Type B pancreatic cell (in vitro differentiated cells): ENCODE results near the gene ST6GALNAC3. TPM values are rescaled to one million over a fixed set of nuclear protein-coding genes. Genes with fewer than 3 reads are reported as not detected.

Source experiments
- DNase-seq: peaks from one replicate; pipeline ENCODE4 v3.0.0; 2021; ENCODE audit warnings: mixed read lengths; ENCODE audit not compliant: unreplicated experiment; ENCODE audit errors: extremely low spot score
- H3K27ac Mint-ChIP-seq: 2 replicates; pipeline ENCODE4 v1.8.0; 2021; ENCODE audit warnings: mild to moderate bottlenecking, mixed read lengths
- H3K27me3 Mint-ChIP-seq: 2 replicates; pipeline ENCODE4 v1.8.0; 2021; ENCODE audit warnings: mixed read lengths
- H3K36me3 Mint-ChIP-seq: 2 replicates; pipeline ENCODE4 v1.8.0; 2021; ENCODE audit warnings: mixed read lengths
- H3K4me1 Mint-ChIP-seq: one replicate; pipeline ENCODE4 v1.8.0; 2021; ENCODE audit warnings: mixed read lengths; ENCODE audit not compliant: unreplicated experiment
- H3K4me3 Mint-ChIP-seq: 2 replicates; pipeline ENCODE4 v1.8.0; 2021; ENCODE audit warnings: mild to moderate bottlenecking, mixed read lengths
- H3K9me3 Mint-ChIP-seq: 2 replicates; pipeline ENCODE4 v1.8.0; 2021; ENCODE audit warnings: mixed read lengths
- total RNA-seq: library from RNA; stranded (reverse); gene quantifications from 2 replicates; pipeline ENCODE4 v1.2.1, GENCODE V29; 2021; ENCODE audit warnings: low replicate concordance
- TF ChIP-seq, protein P1 (sequence below): fragments of 200-600 bp; sonication (generic); conservative IDR thresholded peaks from 2 replicates; pipeline ENCODE4 v1.5.0; 2021; ENCODE audit warnings: antibody characterized with exemption, mild to moderate bottlenecking

Gene ST6GALNAC3
- total RNA-seq, 1 donor from 2014 or later = 24.7 TPM

DNA sequence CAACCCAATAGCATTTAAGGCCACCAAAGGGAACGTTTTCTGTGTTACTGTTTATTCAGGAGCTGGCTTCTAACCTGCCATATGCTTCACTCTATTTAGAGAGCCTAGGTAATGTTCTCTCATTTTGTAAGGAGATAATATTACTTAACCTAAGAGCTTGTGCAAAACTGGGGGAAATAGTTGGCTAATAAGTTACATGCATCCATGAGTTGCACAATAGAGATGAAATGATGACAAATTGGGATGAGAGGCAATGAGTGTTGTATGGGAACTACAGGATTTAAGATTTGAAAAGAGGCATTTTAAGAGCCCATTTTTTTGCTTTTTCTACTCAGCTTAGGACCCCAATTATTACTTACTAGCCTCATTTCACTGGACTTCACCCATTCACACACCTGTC lies 151.0 kb downstream of the ST6GALNAC3 start:
- DNase-seq = no peak
- H3K36me3 Mint-ChIP-seq = no peaks in the 10 kb centered on the region
- no peak overlapping the region for H3K4me3 Mint-ChIP-seq
- TF ChIP-seq, protein P1, sequence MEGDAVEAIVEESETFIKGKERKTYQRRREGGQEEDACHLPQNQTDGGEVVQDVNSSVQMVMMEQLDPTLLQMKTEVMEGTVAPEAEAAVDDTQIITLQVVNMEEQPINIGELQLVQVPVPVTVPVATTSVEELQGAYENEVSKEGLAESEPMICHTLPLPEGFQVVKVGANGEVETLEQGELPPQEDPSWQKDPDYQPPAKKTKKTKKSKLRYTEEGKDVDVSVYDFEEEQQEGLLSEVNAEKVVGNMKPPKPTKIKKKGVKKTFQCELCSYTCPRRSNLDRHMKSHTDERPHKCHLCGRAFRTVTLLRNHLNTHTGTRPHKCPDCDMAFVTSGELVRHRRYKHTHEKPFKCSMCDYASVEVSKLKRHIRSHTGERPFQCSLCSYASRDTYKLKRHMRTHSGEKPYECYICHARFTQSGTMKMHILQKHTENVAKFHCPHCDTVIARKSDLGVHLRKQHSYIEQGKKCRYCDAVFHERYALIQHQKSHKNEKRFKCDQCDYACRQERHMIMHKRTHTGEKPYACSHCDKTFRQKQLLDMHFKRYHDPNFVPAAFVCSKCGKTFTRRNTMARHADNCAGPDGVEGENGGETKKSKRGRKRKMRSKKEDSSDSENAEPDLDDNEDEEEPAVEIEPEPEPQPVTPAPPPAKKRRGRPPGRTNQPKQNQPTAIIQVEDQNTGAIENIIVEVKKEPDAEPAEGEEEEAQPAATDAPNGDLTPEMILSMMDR = no peak
- no peaks in the 10 kb centered on the region for H3K27me3 Mint-ChIP-seq
- no peak overlapping the region for H3K27ac Mint-ChIP-seq
- H3K4me1 Mint-ChIP-seq = peaks cover 27% of the 10 kb centered on the region
- no peaks in the 10 kb centered on the region for H3K9me3 Mint-ChIP-seq

DNA sequence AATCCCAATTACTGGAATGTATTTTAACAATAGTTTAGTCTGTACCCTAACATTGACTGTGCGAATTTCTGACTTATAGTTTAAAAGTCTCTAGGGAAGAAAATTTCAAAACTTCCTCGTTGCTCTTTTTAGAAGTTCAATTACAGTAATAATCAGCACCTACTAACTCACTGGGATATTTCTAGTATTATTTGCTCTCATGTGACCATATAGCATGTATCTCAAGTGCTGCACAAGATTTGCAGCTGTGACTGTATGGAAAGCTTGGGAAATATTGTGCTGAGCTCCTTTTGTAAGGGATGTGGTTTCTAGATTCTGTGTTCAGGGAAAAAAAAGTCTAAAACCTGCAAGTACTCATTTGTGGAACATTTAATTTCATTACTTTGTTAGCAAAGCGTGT lies 153.1 kb downstream of the ST6GALNAC3 start:
- Mint-ChIP-seq H3K36me3 (no peaks in the 10 kb centered on the region), H3K4me1 (peaks cover 27% of the 10 kb centered on the region), H3K27me3 (no peaks in the 10 kb centered on the region), H3K27ac (no peak overlapping the region), H3K4me3 (no peak overlapping the region), H3K9me3 (no peaks in the 10 kb centered on the region)
- DNase-seq = no peak
- TF ChIP-seq, protein P1 = no peak

DNA sequence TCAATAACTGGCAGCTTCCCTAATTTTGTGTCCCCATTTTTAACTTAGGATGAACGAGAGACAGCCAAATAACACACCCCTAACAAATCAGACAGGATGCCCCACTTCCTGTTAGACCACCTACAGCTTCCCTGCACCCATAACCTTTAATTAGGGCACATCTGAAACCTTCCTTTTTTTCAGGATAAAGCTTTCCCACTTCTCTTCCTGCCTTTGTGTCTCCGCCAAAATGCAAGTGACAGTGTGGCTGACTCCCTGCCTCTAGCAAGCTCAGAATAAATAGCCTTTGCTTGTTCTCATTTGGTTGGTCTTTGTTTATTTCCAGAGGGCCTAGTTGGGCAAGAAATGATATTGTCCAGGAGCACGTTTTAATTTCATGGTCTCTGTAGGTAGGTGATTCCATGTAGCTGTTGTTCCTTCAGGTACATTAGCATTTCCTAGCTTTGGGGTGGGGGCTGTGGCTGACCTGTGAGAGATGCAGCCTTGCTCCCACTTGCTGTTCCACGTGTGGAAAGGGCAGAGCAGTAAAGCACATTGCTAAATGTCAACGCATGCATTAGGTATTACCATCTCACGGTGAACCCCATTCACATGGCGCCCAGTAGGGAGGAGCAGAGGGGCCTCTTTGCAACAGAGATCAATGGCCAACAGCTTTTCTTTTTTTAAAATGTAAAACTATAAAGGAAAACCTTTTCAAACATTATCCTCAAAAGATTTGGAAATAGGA lies 154.9 kb downstream of the ST6GALNAC3 start:
- peaks cover 27% of the 10 kb centered on the region for H3K4me1 Mint-ChIP-seq
- H3K27ac Mint-ChIP-seq = no peak overlapping the region
- H3K4me3 Mint-ChIP-seq = no peak overlapping the region
- H3K36me3 Mint-ChIP-seq = no peaks in the 10 kb centered on the region
- no peak for DNase-seq
- H3K9me3 Mint-ChIP-seq = no peaks in the 10 kb centered on the region
- TF ChIP-seq, protein P1 = no peak
- H3K27me3 Mint-ChIP-seq = no peaks in the 10 kb centered on the region

DNA sequence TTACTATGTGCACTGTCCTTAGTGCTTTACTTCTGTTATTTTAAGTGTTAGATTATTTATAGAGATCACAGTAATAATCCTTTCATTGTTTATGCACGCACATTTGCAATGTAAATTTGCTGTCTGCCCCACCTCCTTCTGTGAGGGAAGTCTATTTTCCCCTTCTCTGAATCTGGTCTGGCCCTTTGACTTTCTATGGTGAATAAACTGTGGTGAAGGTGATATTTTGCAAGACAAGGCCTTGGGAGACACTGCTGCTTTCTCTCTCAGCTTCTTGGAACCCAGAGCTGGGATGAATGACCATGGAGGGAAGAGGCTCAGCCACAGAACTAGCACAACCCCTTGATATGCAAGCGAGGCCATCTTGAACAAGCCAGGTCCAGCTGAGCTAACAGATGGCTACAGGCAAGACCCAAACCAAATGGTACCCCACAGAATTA lies 156.3 kb downstream of the ST6GALNAC3 start:
- no peak overlapping the region for H3K27ac Mint-ChIP-seq
- DNase-seq = no peak
- no peaks in the 10 kb centered on the region for H3K27me3 Mint-ChIP-seq
- no peaks in the 10 kb centered on the region for H3K9me3 Mint-ChIP-seq
- TF ChIP-seq, protein P1 = no peak
- H3K4me3 Mint-ChIP-seq = no peak overlapping the region
- peaks cover 27% of the 10 kb centered on the region for H3K4me1 Mint-ChIP-seq
- no peaks in the 10 kb centered on the region for H3K36me3 Mint-ChIP-seq

DNA sequence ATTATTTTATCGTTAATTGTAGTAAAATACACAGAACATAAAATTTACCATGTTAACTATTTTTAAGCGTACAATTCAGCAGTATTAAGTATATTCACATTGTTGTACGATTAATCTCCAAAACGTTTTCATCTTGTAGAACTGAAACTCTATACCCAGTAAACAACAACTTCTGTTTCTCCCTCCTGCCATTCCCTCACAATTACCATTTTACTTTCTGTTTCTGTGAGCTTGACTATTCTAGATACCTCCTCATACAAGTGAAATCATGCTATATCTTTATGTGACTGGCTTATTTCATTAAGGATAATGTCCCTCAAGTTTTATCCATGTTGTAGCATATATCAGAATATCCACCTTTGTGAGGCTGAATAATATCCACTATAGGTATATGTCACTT lies 156.8 kb downstream of the ST6GALNAC3 start:
- TF ChIP-seq, protein P1 = no peak
- no peaks in the 10 kb centered on the region for H3K36me3 Mint-ChIP-seq
- H3K4me3 Mint-ChIP-seq = no peak overlapping the region
- H3K4me1 Mint-ChIP-seq = peaks cover 26% of the 10 kb centered on the region
- no peak overlapping the region for H3K27ac Mint-ChIP-seq
- H3K9me3 Mint-ChIP-seq = no peaks in the 10 kb centered on the region
- no peak for DNase-seq
- H3K27me3 Mint-ChIP-seq = no peaks in the 10 kb centered on the region
